Left lung (tissue), 10 donors: ENCODE measurements around the gene UBC. TPM values are rescaled to one million over a fixed set of nuclear protein-coding genes. Genes with fewer than 3 reads are reported as not detected.
A peak's percentile ranks its signal among the peaks of the same experiment; 100 is the strongest.
"Not testable (repeated sequence)": the region's sequence is repeated elsewhere in the genome, so short reads cannot be mapped to it uniquely, and the experiment has no call there.

Experiments used
- ATAC-seq: fragments of 200-7000 bp; cut with Tn5 transposase; one replicate; pipeline ENCODE4 v1.9.1; 2020; ENCODE audit warnings: moderate library complexity
- DNase-seq, 4 donors: peaks; one replicate each; pipeline ENCODE4 v3.0.0-alpha.2; 2013 to 2020
- H3K27ac ChIP-seq, 2 donors: fragments of 200-600 bp; sonication (generic) in 1 of 2; one replicate each; pipeline versions ENCODE4 v1.5.0 to v1.8.0; 2020 to 2021
- H3K27me3 ChIP-seq, 2 donors: fragments of 200-600 bp; sonication (generic) in 1 of 2; one replicate each; pipeline versions ENCODE4 v1.5.0 to v1.8.0; 2020 to 2021
- H3K36me3 ChIP-seq, 2 donors: fragments of 200-600 bp; sonication (generic) in 1 of 2; one replicate each; pipeline versions ENCODE4 v1.5.0 to v1.8.0; 2020 to 2021
- H3K4me1 ChIP-seq, 2 donors: fragments of 200-600 bp; one replicate each; pipeline ENCODE4 v1.8.0; 2021
- H3K4me3 ChIP-seq, 2 donors: fragments of 200-600 bp; sonication (generic) in 1 of 2; one replicate each; pipeline versions ENCODE4 v1.5.0 to v1.8.0; 2020 to 2021; ENCODE audit warnings: mild to moderate bottlenecking in 1 of 2
- H3K9me3 ChIP-seq, 2 donors: fragments of 200-600 bp; sonication (generic) in 1 of 2; one replicate each; pipeline versions ENCODE4 v1.5.0 to v1.8.0; 2020 to 2021
- intact Hi-C, 2 donors: fragments of 100-400 bp; cut with DNase I; formaldehyde crosslinking; loops; one replicate each; pipeline versions ENCODE4 v1.11.2 to v1.14.2; 2022
- polyA plus RNA-seq, 6 donors: library from polyadenylated mRNA; unstranded; fragments of 120-200 nt; gene quantifications; one replicate each; pipeline ENCODE4 v1.2.1, GENCODE V29; 2013; ENCODE audit not compliant: insufficient read length in 6 of 6
- total RNA-seq, 2 donors: library from RNA; stranded (reverse); fragmentation: NEBNext Ultra II Directional; extraction: Animal tissue kit (Norgen Biotek cat#: 25700); gene quantifications; one replicate each; pipeline ENCODE4 v1.2.1, GENCODE V29; 2021
- TF ChIP-seq, protein P1 (sequence below), 2 donors: fragments of 200-600 bp; sonication (generic) in 1 of 2; IDR thresholded peaks; one replicate each; pipeline versions ENCODE4 v1.5.0 to v1.8.0; 2021; ENCODE audit warnings: antibody characterized with exemption in 2 of 2
- donor health status: DM: no; HTN: yes; CAD: no.
- donor health status: DM: no; HTN: no; CAD: no.

UBC gene
- total and polyA plus RNA-seq, 8 donors: 701 to 1,167 (median 908) TPM

DNA sequence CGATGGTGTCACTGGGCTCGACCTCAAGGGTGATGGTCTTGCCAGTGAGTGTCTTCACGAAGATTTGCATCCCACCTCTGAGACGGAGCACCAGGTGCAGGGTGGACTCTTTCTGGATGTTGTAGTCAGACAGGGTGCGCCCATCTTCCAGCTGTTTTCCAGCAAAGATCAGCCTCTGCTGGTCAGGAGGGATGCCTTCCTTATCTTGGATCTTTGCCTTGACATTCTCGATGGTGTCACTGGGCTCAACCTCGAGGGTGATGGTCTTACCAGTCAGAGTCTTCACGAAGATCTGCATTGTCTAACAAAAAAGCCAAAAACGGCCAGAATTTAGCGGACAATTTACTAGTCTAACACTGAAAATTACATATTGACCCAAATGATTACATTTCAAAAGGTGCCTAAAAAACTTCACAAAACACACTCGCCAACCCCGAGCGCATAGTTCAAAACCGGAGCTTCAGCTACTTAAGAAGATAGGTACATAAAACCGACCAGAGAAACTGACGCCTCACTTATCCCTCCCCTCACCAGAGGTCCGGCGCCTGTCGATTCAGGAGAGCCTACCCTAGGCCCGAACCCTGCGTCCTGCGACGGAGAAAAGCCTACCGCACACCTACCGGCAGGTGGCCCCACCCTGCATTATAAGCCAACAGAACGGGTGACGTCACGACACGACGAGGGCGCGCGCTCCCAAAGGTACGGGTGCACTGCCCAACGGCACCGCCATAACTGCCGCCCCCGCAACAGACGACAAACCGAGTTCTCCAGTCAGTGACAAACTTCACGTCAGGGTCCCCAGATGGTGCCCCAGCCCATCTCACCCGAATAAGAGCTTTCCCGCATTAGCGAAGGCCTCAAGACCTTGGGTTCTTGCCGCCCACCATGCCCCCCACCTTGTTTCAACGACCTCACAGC, 717 bp downstream of the UBC start:
- peaks cover 0 to 36% of the 10 kb centered on the region in 2 donors for H3K36me3 ChIP-seq
- ATAC-seq (peak; percentile 51), DNase-seq (peak in 3 of 4 donors; percentile 85 to 96 (median 92))
- H3K9me3 ChIP-seq: no peaks in the 10 kb centered on the region
- H3K27ac ChIP-seq: peak overlapping the region; percentile 99
- no peaks in the 10 kb centered on the region for H3K27me3 ChIP-seq
- TF ChIP-seq, protein P1, sequence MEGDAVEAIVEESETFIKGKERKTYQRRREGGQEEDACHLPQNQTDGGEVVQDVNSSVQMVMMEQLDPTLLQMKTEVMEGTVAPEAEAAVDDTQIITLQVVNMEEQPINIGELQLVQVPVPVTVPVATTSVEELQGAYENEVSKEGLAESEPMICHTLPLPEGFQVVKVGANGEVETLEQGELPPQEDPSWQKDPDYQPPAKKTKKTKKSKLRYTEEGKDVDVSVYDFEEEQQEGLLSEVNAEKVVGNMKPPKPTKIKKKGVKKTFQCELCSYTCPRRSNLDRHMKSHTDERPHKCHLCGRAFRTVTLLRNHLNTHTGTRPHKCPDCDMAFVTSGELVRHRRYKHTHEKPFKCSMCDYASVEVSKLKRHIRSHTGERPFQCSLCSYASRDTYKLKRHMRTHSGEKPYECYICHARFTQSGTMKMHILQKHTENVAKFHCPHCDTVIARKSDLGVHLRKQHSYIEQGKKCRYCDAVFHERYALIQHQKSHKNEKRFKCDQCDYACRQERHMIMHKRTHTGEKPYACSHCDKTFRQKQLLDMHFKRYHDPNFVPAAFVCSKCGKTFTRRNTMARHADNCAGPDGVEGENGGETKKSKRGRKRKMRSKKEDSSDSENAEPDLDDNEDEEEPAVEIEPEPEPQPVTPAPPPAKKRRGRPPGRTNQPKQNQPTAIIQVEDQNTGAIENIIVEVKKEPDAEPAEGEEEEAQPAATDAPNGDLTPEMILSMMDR (IDR thresholded peaks at IDR 0.05): peak; percentile 13 to 74
- intact Hi-C loops: no loop called here
- peaks cover 44 to 68% of the 10 kb centered on the region in 2 donors for H3K4me1 ChIP-seq
- peak overlapping the region; percentile 83 to 85 for H3K4me3 ChIP-seq

DNA sequence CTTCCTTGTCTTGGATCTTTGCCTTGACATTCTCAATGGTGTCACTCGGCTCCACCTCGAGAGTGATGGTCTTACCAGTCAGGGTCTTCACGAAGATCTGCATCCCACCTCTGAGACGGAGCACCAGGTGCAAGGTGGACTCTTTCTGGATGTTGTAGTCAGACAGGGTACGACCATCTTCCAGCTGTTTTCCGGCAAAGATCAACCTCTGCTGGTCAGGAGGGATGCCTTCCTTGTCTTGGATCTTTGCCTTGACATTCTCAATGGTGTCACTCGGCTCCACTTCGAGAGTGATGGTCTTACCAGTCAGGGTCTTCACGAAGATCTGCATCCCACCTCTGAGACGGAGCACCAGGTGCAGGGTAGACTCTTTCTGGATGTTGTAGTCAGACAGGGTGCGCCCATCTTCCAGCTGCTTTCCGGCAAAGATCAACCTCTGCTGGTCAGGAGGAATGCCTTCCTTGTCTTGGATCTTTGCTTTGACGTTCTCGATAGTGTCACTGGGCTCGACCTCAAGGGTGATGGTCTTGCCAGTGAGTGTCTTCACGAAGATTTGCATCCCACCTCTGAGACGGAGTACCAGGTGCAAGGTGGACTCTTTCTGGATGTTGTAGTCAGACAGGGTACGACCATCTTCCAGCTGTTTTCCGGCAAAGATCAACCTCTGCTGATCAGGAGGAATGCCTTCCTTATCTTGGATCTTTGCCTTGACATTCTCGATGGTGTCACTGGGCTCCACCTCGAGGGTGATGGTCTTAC, 1.7 kb downstream of the UBC start:
- peak overlapping the region; percentile 83 to 85 for H3K4me3 ChIP-seq
- H3K9me3 ChIP-seq, ATAC-seq, intact Hi-C loops, DNase-seq, H3K27me3 ChIP-seq: not testable (repeated sequence)
- H3K4me1 ChIP-seq: peaks cover 34 to 58% of the 10 kb centered on the region in 2 donors
- H3K36me3 ChIP-seq: peaks cover 0 to 36% of the 10 kb centered on the region in 2 donors
- H3K27ac ChIP-seq: peak overlapping the region in 1 of 2 donors; percentile 99

DNA sequence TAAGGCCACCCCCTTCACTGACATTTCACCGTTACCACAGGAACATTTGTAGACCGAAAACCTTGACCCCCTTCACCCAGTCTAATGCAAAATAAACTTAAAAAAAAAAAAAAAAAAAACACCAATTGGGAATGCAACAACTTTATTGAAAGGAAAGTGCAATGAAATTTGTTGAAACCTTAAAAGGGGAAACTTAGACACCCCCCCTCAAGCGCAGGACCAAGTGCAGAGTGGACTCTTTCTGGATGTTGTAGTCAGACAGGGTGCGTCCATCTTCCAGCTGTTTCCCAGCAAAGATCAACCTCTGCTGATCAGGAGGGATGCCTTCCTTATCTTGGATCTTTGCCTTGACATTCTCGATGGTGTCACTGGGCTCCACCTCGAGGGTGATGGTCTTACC, 2.9 kb downstream of the UBC start:
- Histone ChIP-seq H3K4me3 (peak overlapping the region in 1 of 2 donors; percentile 35), H3K27ac (peak overlapping the region in 1 of 2 donors; percentile 47), H3K4me1 (peaks cover 27 to 56% of the 10 kb centered on the region in 2 donors), H3K36me3 (peaks cover 0 to 36% of the 10 kb centered on the region in 2 donors)
- DNase-seq, H3K27me3 ChIP-seq, ATAC-seq, intact Hi-C loops, H3K9me3 ChIP-seq: not testable (repeated sequence)

DNA sequence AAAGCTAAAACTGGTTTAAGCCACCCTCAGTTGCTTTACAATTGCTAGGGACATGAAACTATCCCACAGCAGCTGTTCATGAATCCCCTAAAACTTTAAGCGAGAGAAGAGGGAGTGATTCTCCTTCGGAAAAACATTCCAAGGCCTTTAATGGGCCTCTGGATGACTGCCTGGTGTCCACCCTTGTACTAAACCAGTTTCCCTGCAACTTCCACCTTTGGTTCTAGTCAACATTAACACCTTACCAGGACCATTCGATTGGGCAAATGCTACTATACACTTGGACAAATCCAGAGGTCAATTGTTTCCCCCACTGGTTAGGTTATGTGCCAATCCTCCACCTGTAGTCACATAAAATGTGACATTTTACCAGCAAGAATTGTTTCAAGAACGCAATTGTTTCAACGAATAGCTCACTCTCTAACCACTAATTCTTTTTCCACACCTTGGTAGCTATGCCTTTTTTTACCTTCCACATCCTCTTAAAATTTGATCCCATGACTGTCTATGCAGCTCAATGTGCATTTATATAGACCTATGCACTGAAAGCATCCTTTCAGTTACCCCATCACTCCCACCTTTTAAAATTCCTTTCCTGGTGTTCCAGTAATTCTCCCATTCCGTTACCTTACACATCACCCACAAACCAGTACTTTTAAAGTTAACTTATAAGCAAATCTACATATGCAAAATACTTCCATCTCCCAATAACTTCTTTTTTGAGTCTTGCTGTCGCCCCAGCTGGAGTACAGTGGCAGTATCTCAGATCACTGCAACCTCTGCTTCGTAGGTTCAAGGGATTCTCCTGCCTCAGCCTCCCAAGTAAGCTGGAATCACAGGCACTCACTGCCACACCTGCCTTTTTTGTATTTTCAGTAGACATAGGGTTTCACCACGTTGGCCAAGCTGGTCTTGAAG, 3.6 kb downstream of the UBC start:
- Histone ChIP-seq H3K36me3 (peaks cover 0 to 36% of the 10 kb centered on the region in 2 donors), H3K4me1 (peaks cover 23 to 51% of the 10 kb centered on the region in 2 donors), H3K27me3 (no peaks in the 10 kb centered on the region), H3K9me3 (no peaks in the 10 kb centered on the region), H3K4me3 (peak overlapping the region in 1 of 2 donors; percentile 35), H3K27ac (peak overlapping the region in 1 of 2 donors; percentile 47)
- TF ChIP-seq, protein P1 (IDR thresholded peaks at IDR 0.05): no peak
- no peak for DNase-seq
- no peak for ATAC-seq
- intact Hi-C loops: no loop called here

DNA sequence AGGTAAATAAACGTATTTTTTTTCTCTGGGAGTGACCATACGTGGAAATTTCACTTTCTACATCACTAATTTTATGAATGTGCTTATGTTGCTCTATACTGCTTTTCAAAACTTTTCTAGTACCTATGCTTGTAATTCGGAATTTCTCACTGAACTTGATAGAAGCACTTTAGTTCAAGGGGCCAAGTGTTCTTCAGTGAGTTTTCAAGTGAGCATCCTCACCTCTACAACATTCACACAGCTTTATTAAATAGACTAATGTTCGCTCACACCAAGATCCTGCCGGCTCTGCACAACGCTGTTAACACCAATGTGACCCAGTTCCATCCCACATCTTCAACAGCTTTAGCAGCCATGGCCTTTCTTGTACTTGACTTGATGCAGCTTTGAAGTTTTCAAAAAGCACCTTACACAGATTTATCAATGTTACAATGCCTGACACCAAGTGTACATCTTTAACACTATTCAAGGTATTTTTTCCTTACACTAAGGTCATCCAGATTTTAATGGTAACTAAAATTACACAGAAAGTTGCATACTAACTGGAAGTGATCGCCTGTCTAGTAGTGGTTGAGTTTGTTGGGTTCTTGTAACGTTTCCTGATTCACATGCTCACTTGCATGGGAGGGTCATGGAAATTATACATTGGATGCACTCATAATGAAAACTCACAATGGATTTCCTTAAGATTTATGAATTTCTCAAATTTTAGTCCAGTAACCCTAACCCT, 4.5 kb downstream of the UBC start:
- H3K4me1 ChIP-seq: peaks cover 17 to 47% of the 10 kb centered on the region in 2 donors
- DNase-seq (no peak), ATAC-seq (peak; percentile 1)
- H3K9me3 ChIP-seq: no peaks in the 10 kb centered on the region
- peaks cover 0 to 36% of the 10 kb centered on the region in 2 donors for H3K36me3 ChIP-seq
- H3K4me3 ChIP-seq: peak overlapping the region in 1 of 2 donors; percentile 35
- intact Hi-C loops: no loop called here
- peak overlapping the region in 1 of 2 donors; percentile 47 for H3K27ac ChIP-seq
- no peaks in the 10 kb centered on the region for H3K27me3 ChIP-seq
- TF ChIP-seq, protein P1 (IDR thresholded peaks at IDR 0.05): no peak
